GM19239 (cell line): ENCODE results near the gene GFRA1.

Experiments used
- DNase-seq: peaks from one replicate; pipeline ENCODE4 v3.0.0; 2011; ENCODE audit warnings: low spot score; ENCODE audit not compliant: insufficient read length
- FAIRE-seq: peaks from 2 replicates; lab custom pipeline; 2011; peaks lifted over from hg19 to GRCh38; lab: Jason Lieb, UNC

Gene GFRA1

GRCh38 chr10:116246263-116246662 lies 26.7 kb downstream of the GFRA1 start:
- DNase-seq: no peak
- FAIRE-seq: no peak

GRCh38 chr10:116245156-116245555 lies 27.9 kb downstream of the GFRA1 start:
- DNase-seq: no peak
- no peak for FAIRE-seq

GRCh38 chr10:116241642-116242410 lies 31.2 kb downstream of the GFRA1 start:
- DNase-seq (no peak), FAIRE-seq (no peak)

DNA sequence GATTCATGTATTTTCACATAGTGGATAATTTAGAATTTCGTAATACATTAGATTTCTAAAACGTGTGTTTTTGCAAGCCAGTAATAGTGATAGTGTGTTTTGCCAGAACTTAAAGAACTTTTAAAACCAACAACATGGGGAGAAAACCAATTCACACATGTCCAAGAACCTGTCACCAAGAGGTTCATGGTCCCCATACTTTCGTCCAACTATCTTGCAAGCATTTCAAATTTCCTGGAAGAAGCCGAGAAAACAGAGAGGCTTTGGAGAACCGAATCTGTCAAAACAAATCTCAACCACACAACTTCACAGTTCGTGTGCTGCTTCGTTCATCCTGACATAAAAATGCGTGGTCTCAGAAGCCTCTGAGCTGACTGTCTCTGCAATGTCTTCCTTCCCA lies 31.9 kb downstream of the GFRA1 start:
- FAIRE-seq: no peak
- DNase-seq: no peak

GRCh38 chr10:116240157-116240950 lies 32.7 kb downstream of the GFRA1 start:
- DNase-seq (no peak), FAIRE-seq (no peak)

DNA sequence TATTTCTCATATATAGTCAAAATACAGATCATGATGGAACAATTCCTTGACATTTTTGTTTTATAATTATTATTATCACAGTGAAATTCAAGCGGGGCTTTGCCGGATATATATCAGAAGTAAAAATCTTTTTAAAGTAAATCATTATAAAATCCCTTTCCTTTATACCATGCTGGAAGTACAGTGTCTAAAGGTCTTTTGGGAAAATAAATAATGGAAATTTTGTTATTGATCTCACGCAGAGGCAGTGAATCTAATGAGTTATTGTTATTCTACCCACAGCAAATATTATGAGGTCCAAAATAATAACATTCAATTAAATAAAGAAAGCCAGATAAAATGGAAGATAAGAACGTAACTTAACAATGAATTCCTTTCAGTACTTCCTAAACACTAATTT lies 33.8 kb downstream of the GFRA1 start:
- DNase-seq: no peak
- no peak for FAIRE-seq

DNA sequence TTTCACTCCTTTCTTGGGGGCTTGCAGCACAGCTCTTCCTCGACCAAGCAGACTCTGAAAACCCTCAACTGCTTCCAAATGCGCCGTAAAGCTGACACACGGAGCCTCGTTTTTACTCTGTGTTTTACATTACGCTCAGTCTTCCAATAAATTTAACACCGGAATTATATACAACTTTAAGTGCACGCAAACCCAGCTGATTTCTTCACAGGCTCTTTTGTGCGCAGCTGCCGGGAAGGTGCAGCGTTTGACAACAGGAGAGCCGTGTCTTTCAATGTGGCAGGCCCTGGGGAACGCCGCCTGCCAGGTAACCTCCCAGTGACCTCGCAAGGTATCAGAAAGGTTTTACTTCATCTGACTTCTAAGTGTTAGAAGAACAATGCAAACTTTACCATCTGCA lies 35.0 kb downstream of the GFRA1 start:
- DNase-seq (no peak), FAIRE-seq (no peak)

DNA sequence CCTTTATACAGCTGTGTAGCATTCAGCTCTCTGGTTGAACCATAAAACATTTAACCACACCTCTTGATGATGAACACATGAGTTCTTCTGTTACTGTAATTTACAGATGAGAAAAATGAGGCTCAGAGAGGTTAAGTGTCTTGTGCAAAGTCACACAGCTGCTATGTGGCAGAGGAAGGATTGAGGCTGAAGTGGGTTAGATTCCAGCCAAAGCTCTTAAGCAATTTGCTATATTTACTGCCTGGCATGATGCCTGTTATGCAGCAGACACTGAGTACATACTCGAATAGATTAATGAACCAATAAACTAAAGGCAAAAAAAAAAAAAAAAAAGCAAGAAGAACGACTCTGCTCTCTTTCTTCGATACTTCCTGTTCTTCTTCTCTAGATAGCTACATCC lies 35.7 kb downstream of the GFRA1 start:
- no peak for FAIRE-seq
- no peak for DNase-seq

DNA sequence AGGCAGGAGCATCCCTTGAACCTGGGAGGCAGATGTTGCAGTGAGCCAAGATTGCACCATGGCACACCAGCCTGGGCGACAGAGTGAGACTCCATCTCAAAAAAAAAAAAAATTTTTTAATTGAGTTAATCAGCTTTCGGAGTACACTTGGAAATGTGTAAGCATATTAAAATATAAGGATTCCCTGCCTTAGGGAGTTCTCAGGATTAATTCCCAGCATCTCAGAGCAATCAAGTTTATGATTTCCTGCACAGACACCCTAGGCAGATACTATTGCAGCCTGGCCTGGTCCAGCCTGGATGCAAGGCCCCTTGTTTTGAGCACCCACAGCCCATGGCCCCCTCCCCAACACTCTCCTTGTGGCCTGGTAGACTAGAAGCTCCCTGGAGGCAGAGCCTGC lies 39.8 kb downstream of the GFRA1 start:
- FAIRE-seq (no peak), DNase-seq (no peak)

DNA sequence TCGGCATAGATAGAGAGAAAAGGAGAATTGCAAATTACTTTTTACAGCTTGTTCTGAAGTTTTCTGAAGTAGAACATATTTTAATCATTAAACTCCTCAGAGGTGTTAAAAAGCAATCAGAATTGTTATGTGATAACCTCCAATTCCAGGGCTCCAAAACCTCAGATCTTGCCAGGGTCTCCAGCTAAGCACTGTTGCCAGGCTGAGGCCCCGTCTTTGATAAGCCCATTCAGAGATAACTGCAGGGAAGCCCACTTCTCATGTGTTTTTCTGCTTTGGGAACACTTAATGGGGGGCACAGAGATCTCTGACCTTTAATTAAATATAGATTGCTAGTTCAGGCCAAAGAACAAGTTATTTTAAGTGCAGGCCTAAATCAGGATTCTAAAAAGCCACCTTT lies 40.4 kb downstream of the GFRA1 start:
- DNase-seq: no peak
- FAIRE-seq: no peak

GRCh38 chr10:116226766-116227165 lies 46.2 kb downstream of the GFRA1 start:
- FAIRE-seq (no peak), DNase-seq (no peak)

DNA sequence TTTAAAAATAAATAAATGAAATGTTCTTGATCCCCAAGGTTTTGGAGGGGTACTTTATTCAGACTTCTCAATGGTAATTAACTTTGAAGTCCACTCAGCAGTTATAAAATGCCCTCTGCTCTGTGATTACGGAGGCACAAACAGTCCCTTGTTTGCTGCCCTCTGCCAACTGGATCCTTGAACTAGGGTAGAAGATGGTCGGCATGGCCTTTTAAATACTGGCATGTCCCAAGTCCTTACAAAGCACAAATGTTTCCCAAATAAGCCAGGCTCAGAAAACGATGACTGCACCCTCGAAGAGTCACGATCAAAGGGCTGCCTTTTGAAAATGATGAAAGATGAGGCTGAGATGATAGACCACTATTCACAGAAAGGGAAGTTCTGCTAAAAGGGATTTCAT lies 47.0 kb downstream of the GFRA1 start:
- DNase-seq (no peak), FAIRE-seq (no peak)

GRCh38 chr10:116223289-116223688 lies 49.7 kb downstream of the GFRA1 start:
- no peak for DNase-seq
- FAIRE-seq: no peak

- FAIRE-seq: no peak
- no peak for DNase-seq
Observed at GRCh38 chr10:116221053-116221452, 52.0 kb downstream of the GFRA1 start.

- FAIRE-seq (no peak), DNase-seq (no peak)
Observed at GRCh38 chr10:116216676-116217075, 56.3 kb downstream of the GFRA1 start.

DNA sequence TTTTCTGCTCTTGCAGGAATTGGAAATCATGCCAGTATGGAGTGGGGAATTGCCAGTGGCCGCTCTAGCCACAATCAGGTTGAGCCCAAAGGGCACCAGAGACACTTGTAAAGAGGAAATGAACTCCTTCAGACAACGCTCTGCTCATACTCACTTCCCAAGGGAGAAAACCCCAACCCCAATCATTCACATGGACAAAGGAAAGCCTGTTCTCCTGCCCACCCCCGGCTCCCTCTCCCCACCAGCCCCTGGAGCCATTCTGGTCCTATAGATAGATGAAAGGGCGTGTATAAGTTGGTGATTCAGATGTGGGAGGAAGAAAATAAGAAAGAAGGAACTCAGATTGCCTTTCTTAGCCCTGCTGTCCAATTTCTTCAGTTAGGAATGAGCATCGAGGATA lies 57.4 kb downstream of the GFRA1 start:
- FAIRE-seq (no peak), DNase-seq (no peak)

GRCh38 chr10:116211682-116212081 lies 61.3 kb downstream of the GFRA1 start:
- DNase-seq: no peak
- FAIRE-seq: no peak

DNA sequence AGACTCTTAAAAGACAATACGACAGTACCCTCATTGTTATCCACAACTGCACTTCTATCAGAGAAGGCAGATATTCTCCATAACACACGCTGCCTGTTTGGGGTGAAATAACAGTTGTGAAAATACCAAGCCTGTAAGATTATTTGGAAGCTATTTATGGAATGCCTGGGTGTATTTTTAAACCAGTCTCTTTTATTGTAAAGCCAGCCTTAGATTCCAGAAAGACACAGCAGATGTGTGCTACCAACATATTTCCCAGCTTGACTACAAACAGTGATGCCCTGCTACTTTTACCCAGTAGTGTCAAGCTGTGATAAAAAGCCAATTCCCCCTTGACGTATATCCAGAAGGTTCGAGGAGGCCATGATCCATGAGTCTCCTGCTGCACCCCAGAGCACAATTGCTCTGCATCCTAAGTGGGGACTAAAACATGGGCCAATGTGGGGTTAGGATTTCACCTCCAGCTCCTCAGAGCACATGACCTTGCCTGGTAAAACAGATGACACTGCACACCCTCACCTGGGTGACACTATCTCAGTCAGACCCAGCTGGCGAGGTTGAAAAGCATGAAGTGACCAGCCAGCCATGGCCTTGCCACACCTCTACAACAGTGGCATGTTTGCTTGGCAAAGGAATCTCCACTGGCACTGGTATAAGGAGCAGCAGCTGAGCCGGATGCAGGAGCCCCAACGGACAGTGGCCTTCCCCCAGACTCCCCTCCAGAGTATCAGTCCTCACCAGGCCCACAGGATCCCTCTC lies 62.2 kb downstream of the GFRA1 start:
- FAIRE-seq: no peak
- no peak for DNase-seq

- FAIRE-seq: no peak
- no peak for DNase-seq
Observed at GRCh38 chr10:116209781-116210180, 63.2 kb downstream of the GFRA1 start.

- DNase-seq (no peak), FAIRE-seq (no peak)
Observed at GRCh38 chr10:116208956-116209567, 63.9 kb downstream of the GFRA1 start.

DNA sequence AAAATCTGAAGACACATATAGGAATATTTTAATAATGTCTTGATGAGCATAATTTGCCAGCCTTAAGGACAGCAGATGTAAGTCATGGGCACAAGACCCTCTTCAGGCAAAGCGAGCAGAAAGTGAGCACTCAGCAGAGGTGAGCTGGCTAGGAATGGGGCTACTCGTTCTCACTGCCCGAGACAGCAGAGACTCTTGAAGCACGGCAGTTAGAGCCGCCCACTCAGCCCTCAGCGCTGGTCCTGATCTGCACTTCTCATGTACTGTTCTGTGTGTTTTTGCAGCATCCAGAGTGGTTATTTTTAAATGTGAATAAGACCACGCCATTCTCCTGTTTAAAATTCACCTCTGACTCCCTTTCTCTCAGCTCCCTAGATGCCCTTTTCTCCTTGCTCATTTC lies 65.3 kb downstream of the GFRA1 start:
- no peak for DNase-seq
- FAIRE-seq: no peak
